ENCODE measurements around the gene CRADD. TPM values are rescaled to one million over a fixed set of nuclear protein-coding genes. Genes with fewer than 3 reads are reported as not detected.

Gene CRADD
- total RNA-seq, 1 donor from 2014 or later: 18.7 TPM

DNA sequence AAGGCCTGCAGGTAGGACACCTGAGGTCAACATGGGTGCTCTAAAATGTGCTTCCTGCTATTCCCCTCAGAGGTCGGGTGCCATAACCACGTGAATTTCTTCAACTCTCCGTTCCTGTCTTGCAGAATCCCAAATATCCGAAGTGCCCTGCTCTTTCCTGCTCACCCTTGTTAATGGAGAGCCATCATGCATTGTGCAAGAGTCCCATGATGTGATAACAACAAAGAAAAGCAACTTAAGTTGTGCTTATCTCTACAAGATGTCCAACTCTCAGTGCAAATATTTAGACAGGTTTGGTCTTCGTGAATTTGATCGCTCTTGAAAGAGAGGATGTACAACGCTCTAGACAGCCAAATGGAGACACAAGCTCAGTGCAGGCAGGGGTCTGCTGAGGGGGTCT is 260.6 kb downstream of the CRADD start:
- DNase-seq (ENCODE audit: low spot score): no peak

DNA sequence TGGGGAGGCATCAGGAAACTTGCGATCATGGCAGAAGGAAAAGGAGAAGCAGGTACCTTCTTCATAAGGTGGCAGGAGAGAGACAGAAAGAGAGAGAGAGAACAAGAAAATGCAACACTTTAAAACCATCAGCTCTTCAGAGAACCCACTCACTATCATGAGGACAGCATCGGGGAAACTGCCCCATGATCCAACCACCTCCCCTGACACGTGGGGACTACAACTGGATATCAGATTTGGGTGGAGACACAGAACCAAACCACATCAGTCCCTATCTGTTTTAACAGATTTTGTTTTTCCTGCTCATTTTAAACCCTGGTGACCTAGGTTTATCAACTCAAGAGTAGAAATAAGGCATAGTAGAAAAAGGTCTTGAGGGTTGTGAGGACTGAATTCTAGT is 261.1 kb downstream of the CRADD start:
- DNase-seq (ENCODE audit: low spot score): no peak

DNA sequence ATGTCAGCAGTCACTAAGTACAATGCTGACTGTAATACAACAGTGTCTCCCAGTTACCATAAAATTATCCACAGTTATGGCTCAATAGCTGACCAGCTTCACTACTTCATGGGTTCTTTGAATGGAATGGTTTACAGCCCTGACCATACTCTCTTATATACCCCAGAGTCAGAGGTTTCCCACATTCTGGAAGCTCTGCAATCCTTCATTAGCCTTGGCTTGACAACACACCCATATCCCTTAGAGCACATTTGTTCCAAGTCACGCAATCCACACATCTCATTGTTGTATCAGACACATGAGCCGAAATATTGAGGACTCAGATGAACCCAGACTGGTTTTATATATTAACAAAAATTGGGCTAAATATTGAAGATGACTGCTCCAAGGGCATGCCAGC is 261.8 kb downstream of the CRADD start:
- no peak for DNase-seq (ENCODE audit: low spot score)

DNA sequence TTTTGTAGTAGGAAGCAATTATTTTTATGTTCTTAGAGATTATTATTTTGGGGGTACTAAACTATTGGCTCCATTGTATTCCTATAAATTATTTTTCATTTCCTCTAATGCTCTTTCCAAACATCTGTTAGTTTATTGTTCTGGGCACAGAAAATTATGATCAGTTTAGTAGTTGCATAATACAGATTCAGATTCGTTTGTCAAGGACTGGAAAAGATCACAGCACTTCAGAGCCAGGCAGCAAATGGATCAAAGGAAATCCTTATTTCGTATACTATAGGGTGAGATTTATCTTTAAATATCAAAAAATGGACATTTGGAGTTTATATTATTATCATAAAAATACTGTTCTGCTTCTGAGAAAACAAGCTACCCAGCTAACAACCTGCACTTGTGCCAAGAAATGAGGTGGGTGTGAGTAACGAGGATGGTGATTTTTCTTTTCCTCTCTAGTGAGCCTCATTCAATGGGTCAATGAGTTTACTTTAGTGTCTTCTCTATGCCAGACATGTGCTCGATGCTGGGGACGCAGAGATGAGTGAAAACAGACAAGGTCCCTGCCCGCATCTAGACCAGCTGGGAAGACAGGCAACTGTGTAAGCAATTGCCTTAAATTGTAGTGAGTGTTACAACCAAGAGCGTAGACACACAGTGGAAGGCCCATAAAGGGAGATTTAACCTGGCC is 262.6 kb downstream of the CRADD start:
- no peak for DNase-seq (ENCODE audit: low spot score)

DNA sequence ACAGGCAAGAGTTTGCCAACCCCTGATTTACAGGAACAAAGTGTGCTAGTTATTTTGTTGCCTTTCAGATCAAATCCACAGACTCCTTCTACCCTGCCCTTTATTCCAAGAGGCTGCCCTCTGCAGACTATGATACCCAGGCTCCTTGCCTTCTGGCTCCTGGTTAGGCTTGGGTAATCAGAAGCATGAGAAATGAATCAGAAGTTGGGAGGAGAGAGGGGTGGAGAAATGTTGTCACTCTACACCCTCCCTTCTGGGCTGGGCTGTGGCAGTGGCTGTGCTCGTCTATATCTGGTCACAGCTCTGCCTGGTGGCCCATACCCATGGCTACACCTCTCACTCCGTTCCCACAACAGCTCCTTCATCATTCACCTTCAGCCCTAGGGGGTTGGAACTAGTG is 266.6 kb downstream of the CRADD start:
- no peak for DNase-seq (ENCODE audit: low spot score)

DNA sequence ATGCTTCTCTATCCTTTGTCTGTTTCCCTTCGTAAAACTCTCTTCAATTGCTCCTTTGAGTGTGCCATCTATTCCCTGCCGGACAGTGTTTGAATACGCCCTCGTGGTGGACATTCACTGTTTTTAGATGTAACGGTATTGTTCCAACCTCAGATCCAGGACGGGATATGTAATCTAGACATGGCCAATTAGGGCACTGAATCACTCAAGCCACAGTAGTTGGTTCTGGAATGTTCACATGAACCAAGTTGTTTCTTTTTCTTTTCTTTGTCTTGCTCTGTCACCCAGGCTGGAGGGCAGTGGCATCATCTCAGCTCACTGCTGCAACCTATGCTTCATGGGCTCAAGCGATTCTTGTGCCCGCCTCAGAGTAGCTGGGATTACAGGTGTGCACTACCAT is 267.0 kb downstream of the CRADD start:
- no peak for DNase-seq (ENCODE audit: low spot score)

Other genes starting within 250 kb of the CRADD start
- 133 TPM for gene UBE2N, start 235.4 kb upstream of the CRADD start, total RNA-seq
- gene MRPL42, start 209.9 kb upstream of the CRADD start, total RNA-seq: 87.6 TPM
- 39.5 TPM for gene SOCS2, start 104.7 kb upstream of the CRADD start, total RNA-seq

All from ureter (tissue), 1 donor.